DOHH2 (cell line): ENCODE measurements around the gene TMEM132A.

Experiments
- H3F3A ChIP-seq: fragments of 200-600 bp; sonication (generic), shearing (Covaris generic); 2 replicates; pipeline ENCODE4 v1.6.0; 2016; ENCODE audit warnings: antibody characterized with exemption, mild to moderate bottlenecking; ENCODE audit not compliant: control insufficient read depth, insufficient read depth
- H3K27ac ChIP-seq: fragments of 200-600 bp; sonication (generic); 2 replicates; pipeline ENCODE4 v1.5.1; 2014; ENCODE audit warnings: low read depth, mild to moderate bottlenecking, low read length, moderate library complexity
- H3K27me3 ChIP-seq: fragments of 200-600 bp; sonication (generic); 2 replicates; pipeline ENCODE4 v1.6.1; 2014; ENCODE audit warnings: mild to moderate bottlenecking, low read length, mixed read lengths; ENCODE audit not compliant: control insufficient read depth
- H3K36me3 ChIP-seq: fragments of 200-600 bp; sonication (generic); 2 replicates; pipeline ENCODE4 v1.6.1; 2014; ENCODE audit warnings: mild to moderate bottlenecking, low read length, moderate library complexity, mixed read lengths; ENCODE audit not compliant: control insufficient read depth
- H3K4me1 ChIP-seq: fragments of 200-600 bp; sonication (generic); 2 replicates; pipeline ENCODE4 v1.6.1; 2014; ENCODE audit warnings: mild to moderate bottlenecking, low read length, mixed read lengths; ENCODE audit not compliant: control insufficient read depth
- H3K4me2 ChIP-seq: fragments of 200-600 bp; sonication (generic); 2 replicates; pipeline ENCODE4 v1.6.0; 2014; ENCODE audit warnings: mild to moderate bottlenecking, low read length, moderate library complexity
- H3K4me3 ChIP-seq: fragments of 200-600 bp; sonication (generic); 2 replicates; pipeline ENCODE4 v1.5.1; 2014; ENCODE audit warnings: mild to moderate bottlenecking, low read length, mixed read lengths
- H3K79me2 ChIP-seq: fragments of 200-600 bp; sonication (generic); 2 replicates; pipeline ENCODE4 v1.6.1; 2014; ENCODE audit warnings: mild to moderate bottlenecking, low read length, mixed read lengths; ENCODE audit not compliant: control insufficient read depth
- H3K9me2 ChIP-seq: fragments of 200-600 bp; sonication (generic); replicated peaks from 2 replicates; pipeline ENCODE4 v1.6.1; 2014; ENCODE audit warnings: mild to moderate bottlenecking, low read length, mixed read lengths; ENCODE audit not compliant: control insufficient read depth
- H3K9me3 ChIP-seq: fragments of 200-600 bp; sonication (generic); 2 replicates; pipeline ENCODE4 v1.6.1; 2014; ENCODE audit warnings: antibody characterized with exemption, low read length, mixed read lengths; ENCODE audit not compliant: control insufficient read depth, insufficient read depth
- H4K20me1 ChIP-seq: fragments of 200-600 bp; sonication (generic); 2 replicates; pipeline ENCODE4 v1.6.0; 2014; ENCODE audit warnings: low read depth, mild to moderate bottlenecking, antibody characterized with exemption, low read length, moderate library complexity; ENCODE audit not compliant: control insufficient read depth, insufficient read depth
- EZH2phosphoT487 ChIP-seq: fragments of 200-600 bp; sonication (generic); IDR thresholded peaks from 2 replicates; pipeline ENCODE4 v1.6.1; 2017; ENCODE audit warnings: borderline replicate concordance, mild to moderate bottlenecking, antibody characterized with exemption, low read length, moderate library complexity, mixed read lengths
- TF ChIP-seq, protein P1 (sequence below): fragments of 200-600 bp; sonication (generic); IDR thresholded peaks from one replicate; pipeline ENCODE4 v1.5.1; 2014; ENCODE audit warnings: antibody characterized with exemption, mild to moderate bottlenecking, low read depth, low read length; ENCODE audit not compliant: poor library complexity, severe bottlenecking

TMEM132A gene

DNA sequence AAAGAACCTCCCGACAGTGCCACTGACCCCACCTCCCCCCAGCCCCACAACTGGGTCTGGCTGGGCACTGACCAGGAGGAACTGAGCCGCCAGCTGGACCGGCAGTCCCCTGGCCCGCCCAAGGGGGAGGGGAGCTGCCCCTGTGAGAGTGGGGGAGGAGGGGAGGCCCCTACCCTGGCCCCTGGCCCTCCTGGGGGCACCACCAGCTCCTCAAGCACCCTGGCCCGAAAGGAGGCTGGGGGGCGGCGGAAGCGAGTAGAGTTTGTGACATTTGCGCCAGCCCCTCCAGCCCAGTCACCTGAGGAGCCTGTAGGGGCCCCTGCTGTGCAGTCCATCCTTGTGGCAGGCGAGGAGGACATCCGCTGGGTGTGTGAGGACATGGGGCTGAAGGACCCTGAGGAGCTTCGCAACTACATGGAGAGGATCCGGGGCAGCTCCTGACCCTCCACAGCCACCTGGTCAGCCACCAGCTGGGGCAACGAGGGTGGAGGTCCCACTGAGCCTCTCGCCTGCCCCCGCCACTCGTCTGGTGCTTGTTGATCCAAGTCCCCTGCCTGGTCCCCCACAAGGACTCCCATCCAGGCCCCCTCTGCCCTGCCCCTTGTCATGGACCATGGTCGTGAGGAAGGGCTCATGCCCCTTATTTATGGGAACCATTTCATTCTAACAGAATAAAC lies 12.3 kb downstream of the TMEM132A start:
- H4K20me1 ChIP-seq, result no peaks in the 10 kb centered on the region
- no peaks in the 10 kb centered on the region for H3K9me3 ChIP-seq
- H3K36me3 ChIP-seq, result peaks cover 41% of the 10 kb centered on the region
- no peaks in the 10 kb centered on the region for H3K9me2 ChIP-seq
- TF ChIP-seq, protein P1, sequence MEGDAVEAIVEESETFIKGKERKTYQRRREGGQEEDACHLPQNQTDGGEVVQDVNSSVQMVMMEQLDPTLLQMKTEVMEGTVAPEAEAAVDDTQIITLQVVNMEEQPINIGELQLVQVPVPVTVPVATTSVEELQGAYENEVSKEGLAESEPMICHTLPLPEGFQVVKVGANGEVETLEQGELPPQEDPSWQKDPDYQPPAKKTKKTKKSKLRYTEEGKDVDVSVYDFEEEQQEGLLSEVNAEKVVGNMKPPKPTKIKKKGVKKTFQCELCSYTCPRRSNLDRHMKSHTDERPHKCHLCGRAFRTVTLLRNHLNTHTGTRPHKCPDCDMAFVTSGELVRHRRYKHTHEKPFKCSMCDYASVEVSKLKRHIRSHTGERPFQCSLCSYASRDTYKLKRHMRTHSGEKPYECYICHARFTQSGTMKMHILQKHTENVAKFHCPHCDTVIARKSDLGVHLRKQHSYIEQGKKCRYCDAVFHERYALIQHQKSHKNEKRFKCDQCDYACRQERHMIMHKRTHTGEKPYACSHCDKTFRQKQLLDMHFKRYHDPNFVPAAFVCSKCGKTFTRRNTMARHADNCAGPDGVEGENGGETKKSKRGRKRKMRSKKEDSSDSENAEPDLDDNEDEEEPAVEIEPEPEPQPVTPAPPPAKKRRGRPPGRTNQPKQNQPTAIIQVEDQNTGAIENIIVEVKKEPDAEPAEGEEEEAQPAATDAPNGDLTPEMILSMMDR, result no peak
- TF ChIP-seq EZH2phosphoT487, result no peak
- H3F3A ChIP-seq, result peaks cover 13% of the 10 kb centered on the region
- no peak overlapping the region for H3K4me3 ChIP-seq
- no peak overlapping the region for H3K27ac ChIP-seq
- no peaks in the 10 kb centered on the region for H3K79me2 ChIP-seq
- H3K4me2 ChIP-seq, result no peak overlapping the region
- H3K4me1 ChIP-seq, result peaks cover 39% of the 10 kb centered on the region
- H3K27me3 ChIP-seq, result no peaks in the 10 kb centered on the region

DNA sequence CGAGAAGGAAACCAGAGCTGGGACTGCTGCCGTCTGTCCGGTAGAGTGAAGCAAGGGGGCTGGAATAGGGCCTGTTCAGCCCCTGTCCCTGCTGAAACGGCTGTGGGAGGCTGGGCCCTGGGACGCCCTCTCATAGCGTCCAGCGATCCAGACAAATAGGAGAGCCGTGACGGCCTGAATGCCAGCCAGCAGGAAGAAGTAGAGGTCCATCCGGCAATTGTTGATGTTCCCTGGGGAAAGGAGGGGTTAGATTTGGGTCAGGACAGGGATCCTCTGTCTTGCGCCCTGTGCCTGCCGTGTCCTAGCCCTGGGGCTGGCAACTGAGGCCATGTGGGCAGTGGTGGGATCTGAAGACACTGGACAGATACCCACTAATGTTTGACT lies 12.9 kb downstream of the TMEM132A start:
- H3F3A ChIP-seq, result peaks cover 10% of the 10 kb centered on the region

DNA sequence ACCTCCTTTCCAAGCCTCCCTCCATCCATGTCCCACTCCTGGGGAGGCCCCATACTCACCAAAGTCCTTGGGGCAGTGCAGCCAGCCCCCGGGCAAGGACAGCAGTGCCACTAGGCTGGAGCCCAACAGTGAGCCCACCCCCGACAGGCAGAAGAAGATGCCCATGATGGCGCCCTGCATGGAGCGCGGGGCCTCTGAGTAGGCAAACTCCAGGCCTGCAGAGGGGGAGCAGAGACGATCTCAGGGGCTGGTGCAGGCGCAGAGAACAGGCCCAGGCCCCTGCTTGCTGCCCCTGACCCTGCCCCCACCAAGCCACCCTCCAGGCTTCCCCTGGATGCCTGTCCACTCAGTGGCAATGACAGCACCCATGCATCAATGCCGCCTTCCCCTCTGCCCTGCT lies 13.6 kb downstream of the TMEM132A start:
- Histone ChIP-seq H3K36me3 (peaks cover 52% of the 10 kb centered on the region), H3K9me3 (no peaks in the 10 kb centered on the region), H3K4me1 (peaks cover 39% of the 10 kb centered on the region), H3F3A (peaks cover 4% of the 10 kb centered on the region), H3K79me2 (peaks cover 3% of the 10 kb centered on the region), H3K4me3 (no peak overlapping the region), H3K9me2 (no peaks in the 10 kb centered on the region), H3K4me2 (no peak overlapping the region), H3K27ac (no peak overlapping the region), H3K27me3 (no peaks in the 10 kb centered on the region), H4K20me1 (0 out of 2 replicates have a peak, but pooled peaks cover 7% of the 10 kb centered on the region)
- TF ChIP-seq, protein P1, result no peak
- no peak for TF ChIP-seq EZH2phosphoT487

More for the DNA sequence above, 12.9 kb downstream of the TMEM132A start:
- no peak for TF ChIP-seq EZH2phosphoT487
- TF ChIP-seq, protein P1, result no peak
- no peak overlapping the region for H3K4me3 ChIP-seq
- H3K36me3 ChIP-seq, result peaks cover 46% of the 10 kb centered on the region
- H3K9me3 ChIP-seq, result no peaks in the 10 kb centered on the region
- H3K4me1 ChIP-seq, result peaks cover 39% of the 10 kb centered on the region
- H3K4me2 ChIP-seq, result no peak overlapping the region
- H3K27ac ChIP-seq, result no peak overlapping the region
- H3K27me3 ChIP-seq, result no peaks in the 10 kb centered on the region
- no peaks in the 10 kb centered on the region; the same call in 1 of the 2 replicates for H3K79me2 ChIP-seq
- H3K9me2 ChIP-seq, result no peaks in the 10 kb centered on the region
- 0 out of 2 replicates have a peak, but pooled peaks cover 2% of the 10 kb centered on the region for H4K20me1 ChIP-seq
